HG03159 (cell line): ENCODE measurements around the gene ANKS1B.
"Not testable (repeated sequence)": the region's sequence is repeated elsewhere in the genome, so short reads cannot be mapped to it uniquely, and the experiment has no call there.

Source experiments
- ATAC-seq: cut with Tn5 transposase; IDR thresholded peaks from one replicate; pipeline ENCODE4 v1.9.1; 2021; ENCODE audit warnings: mild to moderate bottlenecking, moderate library complexity; ENCODE audit not compliant: unreplicated experiment

Gene ANKS1B

GRCh38 chr12:99609455-99610181, 375.1 kb downstream of the ANKS1B start:
- no peak for ATAC-seq

- peak; percentile 95 for ATAC-seq
Measured at GRCh38 chr12:99600388-99600787, 384.3 kb downstream of the ANKS1B start.

- no peak for ATAC-seq
Measured at GRCh38 chr12:99598785-99599184, 386.0 kb downstream of the ANKS1B start.

- no peak for ATAC-seq
Measured at GRCh38 chr12:99596762-99597161, 388.0 kb downstream of the ANKS1B start.

GRCh38 chr12:99577125-99577524, 407.6 kb downstream of the ANKS1B start:
- ATAC-seq, result not testable (repeated sequence)

GRCh38 chr12:99573980-99574379, 410.8 kb downstream of the ANKS1B start:
- ATAC-seq, result no peak

GRCh38 chr12:99567072-99567471, 417.7 kb downstream of the ANKS1B start:
- ATAC-seq, result no peak

GRCh38 chr12:99558109-99558508, 426.6 kb downstream of the ANKS1B start:
- ATAC-seq, result no peak

- ATAC-seq, result no peak
Measured at GRCh38 chr12:99553461-99553860, 431.3 kb downstream of the ANKS1B start.

GRCh38 chr12:99552022-99552421, 432.7 kb downstream of the ANKS1B start:
- ATAC-seq, result no peak

GRCh38 chr12:99549651-99550050, 435.1 kb downstream of the ANKS1B start:
- no peak for ATAC-seq

GRCh38 chr12:99549196-99549595, 435.5 kb downstream of the ANKS1B start:
- no peak for ATAC-seq

GRCh38 chr12:99544457-99544856, 440.3 kb downstream of the ANKS1B start:
- no peak for ATAC-seq

GRCh38 chr12:99529966-99530365, 454.8 kb downstream of the ANKS1B start:
- ATAC-seq, result peak; percentile 96

GRCh38 chr12:99528478-99528877, 456.3 kb downstream of the ANKS1B start:
- ATAC-seq, result no peak

- ATAC-seq, result no peak
Measured at GRCh38 chr12:99523853-99524252, 460.9 kb downstream of the ANKS1B start.

GRCh38 chr12:99522456-99522855, 462.3 kb downstream of the ANKS1B start:
- ATAC-seq, result no peak

- ATAC-seq, result no peak
Measured at GRCh38 chr12:99521664-99522063, 463.1 kb downstream of the ANKS1B start.

GRCh38 chr12:99513066-99513465, 471.7 kb downstream of the ANKS1B start:
- ATAC-seq, result no peak

- ATAC-seq, result no peak
Measured at GRCh38 chr12:99505805-99506204, 478.9 kb downstream of the ANKS1B start.

- ATAC-seq, result no peak
Measured at GRCh38 chr12:99498756-99499155, 486.0 kb downstream of the ANKS1B start.

GRCh38 chr12:99495799-99496198, 488.9 kb downstream of the ANKS1B start:
- ATAC-seq, result no peak

GRCh38 chr12:99493197-99493596, 491.5 kb downstream of the ANKS1B start:
- no peak for ATAC-seq
